ENCODE measurements around the gene MLH3.

MLH3 gene

GRCh38 chr14:75032939-75033338, 18.3 kb downstream of the MLH3 start:
- H3K9me3 Mint-ChIP-seq, result no peaks in the 10 kb centered on the region
- no peak overlapping the region for H3K27ac Mint-ChIP-seq
- H3K4me1 Mint-ChIP-seq, result no peaks in the 10 kb centered on the region
- peaks cover 27% of the 10 kb centered on the region for H3K36me3 Mint-ChIP-seq
- no peak overlapping the region for H3K4me3 Mint-ChIP-seq
- ATAC-seq (ENCODE audit: low read depth) (no peak), DNase-seq (ENCODE audit: low spot score in 2 of 2) (no peak)
- H3K27me3 Mint-ChIP-seq, result no peaks in the 10 kb centered on the region

GRCh38 chr14:75030147-75030546, 21.1 kb downstream of the MLH3 start:
- DNase-seq (ENCODE audit: low spot score in 2 of 2) (no peak), ATAC-seq (ENCODE audit: low read depth) (no peak)
- no peaks in the 10 kb centered on the region for H3K9me3 Mint-ChIP-seq
- no peaks in the 10 kb centered on the region for H3K27me3 Mint-ChIP-seq
- no peak overlapping the region for H3K27ac Mint-ChIP-seq
- no peaks in the 10 kb centered on the region for H3K4me1 Mint-ChIP-seq
- no peak overlapping the region for H3K4me3 Mint-ChIP-seq
- peaks cover 18% of the 10 kb centered on the region for H3K36me3 Mint-ChIP-seq

GRCh38 chr14:75025876-75026275, 25.4 kb downstream of the MLH3 start:
- Mint-ChIP-seq H3K27ac (no peak overlapping the region), H3K27me3 (no peaks in the 10 kb centered on the region), H3K9me3 (no peaks in the 10 kb centered on the region), H3K4me1 (no peaks in the 10 kb centered on the region), H3K4me3 (no peak overlapping the region), H3K36me3 (peaks cover 16% of the 10 kb centered on the region)
- ATAC-seq (ENCODE audit: low read depth), result no peak
- DNase-seq (ENCODE audit: low spot score in 2 of 2), result no peak

GRCh38 chr14:75025082-75025481, 26.2 kb downstream of the MLH3 start:
- ATAC-seq (ENCODE audit: low read depth) (no peak), DNase-seq (ENCODE audit: low spot score in 2 of 2) (no peak)
- Mint-ChIP-seq H3K36me3 (peaks cover 14% of the 10 kb centered on the region), H3K27ac (no peak overlapping the region), H3K4me3 (no peak overlapping the region), H3K27me3 (no peaks in the 10 kb centered on the region), H3K9me3 (no peaks in the 10 kb centered on the region), H3K4me1 (no peaks in the 10 kb centered on the region)

- no peaks in the 10 kb centered on the region for H3K9me3 Mint-ChIP-seq
- DNase-seq (ENCODE audit: low spot score in 2 of 2) (no peak), ATAC-seq (ENCODE audit: low read depth) (no peak)
- no peak overlapping the region for H3K4me3 Mint-ChIP-seq
- no peaks in the 10 kb centered on the region for H3K27me3 Mint-ChIP-seq
- no peaks in the 10 kb centered on the region for H3K4me1 Mint-ChIP-seq
- H3K36me3 Mint-ChIP-seq, result peaks cover 16% of the 10 kb centered on the region
- no peak overlapping the region for H3K27ac Mint-ChIP-seq
Measured at GRCh38 chr14:75023108-75023507, 28.2 kb downstream of the MLH3 start.

GRCh38 chr14:75022655-75023054, 28.6 kb downstream of the MLH3 start:
- Mint-ChIP-seq H3K4me3 (no peak overlapping the region), H3K4me1 (no peaks in the 10 kb centered on the region), H3K9me3 (no peaks in the 10 kb centered on the region), H3K27ac (no peak overlapping the region), H3K27me3 (no peaks in the 10 kb centered on the region), H3K36me3 (peaks cover 15% of the 10 kb centered on the region)
- DNase-seq (ENCODE audit: low spot score in 2 of 2) (no peak), ATAC-seq (ENCODE audit: low read depth) (no peak)

- Mint-ChIP-seq H3K36me3 (peaks cover 24% of the 10 kb centered on the region), H3K9me3 (no peaks in the 10 kb centered on the region), H3K27me3 (no peaks in the 10 kb centered on the region), H3K4me1 (no peaks in the 10 kb centered on the region), H3K27ac (no peak overlapping the region), H3K4me3 (no peak overlapping the region)
- ATAC-seq (ENCODE audit: low read depth) (no peak), DNase-seq (ENCODE audit: low spot score in 2 of 2) (no peak)
Measured at GRCh38 chr14:75018694-75019093, 32.6 kb downstream of the MLH3 start.

GRCh38 chr14:75016815-75017214, 34.5 kb downstream of the MLH3 start:
- peaks cover 21% of the 10 kb centered on the region for H3K36me3 Mint-ChIP-seq

GRCh38 chr14:75015496-75015895, 35.8 kb downstream of the MLH3 start:
- no peak for ATAC-seq (ENCODE audit: low read depth)
- no peak overlapping the region for H3K4me3 Mint-ChIP-seq
- H3K9me3 Mint-ChIP-seq, result no peaks in the 10 kb centered on the region
- no peak for DNase-seq (ENCODE audit: low spot score in 2 of 2)
- no peak overlapping the region for H3K27ac Mint-ChIP-seq
- H3K27me3 Mint-ChIP-seq, result no peaks in the 10 kb centered on the region
- H3K36me3 Mint-ChIP-seq, result peaks cover 17% of the 10 kb centered on the region
- H3K4me1 Mint-ChIP-seq, result no peaks in the 10 kb centered on the region

More at GRCh38 chr14:75016815-75017214, 34.5 kb downstream of the MLH3 start:
- Mint-ChIP-seq H3K27ac (no peak overlapping the region), H3K27me3 (no peaks in the 10 kb centered on the region), H3K4me3 (no peak overlapping the region), H3K9me3 (no peaks in the 10 kb centered on the region), H3K4me1 (no peaks in the 10 kb centered on the region)
- no peak for DNase-seq (ENCODE audit: low spot score in 2 of 2)
- no peak for ATAC-seq (ENCODE audit: low read depth)

GRCh38 chr14:75013290-75013689, 38.0 kb downstream of the MLH3 start:
- no peak for ATAC-seq (ENCODE audit: low read depth)
- H3K9me3 Mint-ChIP-seq, result no peaks in the 10 kb centered on the region
- H3K4me3 Mint-ChIP-seq, result no peak overlapping the region
- H3K27me3 Mint-ChIP-seq, result no peaks in the 10 kb centered on the region
- H3K4me1 Mint-ChIP-seq, result no peaks in the 10 kb centered on the region
- H3K27ac Mint-ChIP-seq, result no peak overlapping the region
- no peak for DNase-seq (ENCODE audit: low spot score in 2 of 2)
- peaks cover 18% of the 10 kb centered on the region for H3K36me3 Mint-ChIP-seq

- Mint-ChIP-seq H3K27me3 (no peaks in the 10 kb centered on the region), H3K4me3 (no peak overlapping the region), H3K9me3 (no peaks in the 10 kb centered on the region), H3K36me3 (peaks cover 24% of the 10 kb centered on the region), H3K4me1 (peaks cover 2% of the 10 kb centered on the region), H3K27ac (no peak overlapping the region)
- ATAC-seq (ENCODE audit: low read depth), result no peak
- DNase-seq (ENCODE audit: low spot score in 2 of 2), result no peak
Measured at GRCh38 chr14:75011356-75011994, 39.8 kb downstream of the MLH3 start.

GRCh38 chr14:75010472-75011093, 40.7 kb downstream of the MLH3 start:
- H3K9me3 Mint-ChIP-seq, result no peaks in the 10 kb centered on the region
- H3K4me1 Mint-ChIP-seq, result peaks cover 2% of the 10 kb centered on the region
- H3K36me3 Mint-ChIP-seq, result peaks cover 23% of the 10 kb centered on the region
- DNase-seq (ENCODE audit: low spot score in 2 of 2), result no peak
- no peak overlapping the region for H3K4me3 Mint-ChIP-seq
- ATAC-seq (ENCODE audit: low read depth), result no peak
- no peaks in the 10 kb centered on the region for H3K27me3 Mint-ChIP-seq
- H3K27ac Mint-ChIP-seq, result no peak overlapping the region

GRCh38 chr14:75009176-75009575, 42.1 kb downstream of the MLH3 start:
- H3K4me3 Mint-ChIP-seq, result no peak overlapping the region
- no peak overlapping the region for H3K27ac Mint-ChIP-seq
- ATAC-seq (ENCODE audit: low read depth), result no peak
- H3K27me3 Mint-ChIP-seq, result no peaks in the 10 kb centered on the region
- peaks cover 30% of the 10 kb centered on the region for H3K36me3 Mint-ChIP-seq
- DNase-seq (ENCODE audit: low spot score in 2 of 2), result no peak
- peaks cover 4% of the 10 kb centered on the region for H3K4me1 Mint-ChIP-seq
- no peaks in the 10 kb centered on the region for H3K9me3 Mint-ChIP-seq

GRCh38 chr14:75005357-75005756, 45.9 kb downstream of the MLH3 start:
- no peak overlapping the region for H3K27ac Mint-ChIP-seq
- DNase-seq (ENCODE audit: low spot score in 2 of 2) (no peak), ATAC-seq (ENCODE audit: low read depth) (no peak)
- H3K27me3 Mint-ChIP-seq, result no peaks in the 10 kb centered on the region
- peaks cover 15% of the 10 kb centered on the region for H3K4me1 Mint-ChIP-seq
- no peak overlapping the region for H3K4me3 Mint-ChIP-seq
- H3K36me3 Mint-ChIP-seq, result peaks cover 27% of the 10 kb centered on the region
- H3K9me3 Mint-ChIP-seq, result no peaks in the 10 kb centered on the region
